ENCODE data around the gene GLYR1. TPM values are rescaled to one million over a fixed set of nuclear protein-coding genes. Genes with fewer than 3 reads are reported as not detected.

GLYR1 gene
- total and polyA plus RNA-seq, 10 of the 15 experiments (the other 5 are each of a cell fraction or from before 2014, with no cell fraction given) = 7.3 to 90.2 (median 57.2) TPM

GRCh38 chr16:4801051-4801961 lies 45.8 kb downstream of the GLYR1 start:
- no peaks in the 10 kb centered on the region for H4K20me1 ChIP-seq (ENCODE audit: control insufficient read depth, insufficient read depth)
- H3K4me3 ChIP-seq = peak overlapping the region; percentile 72
- no peak for FAIRE-seq
- ChIA-PET POLR2A (interaction anchor here (1.8 to 2.1 kb wide), 2 partner anchors 12 to 33 kb away, joined by 5 to 8 read pairs; no protein-coding TSS in a partner anchor), SMC1A (ENCODE audit: uncharacterized antibody, unreplicated experiment) (interaction anchor here (1.3 to 2.4 kb wide), 3 partner anchors 34 to 67 kb away, joined by 4 to 11 read pairs (median 4); partner anchors contain the start of genes ANKS3, DNAAF8 and ZNF500), CTCF (interaction anchor here (0.8 to 1.3 kb wide), 3 partner anchors 32 to 92 kb away, joined by 3 read pairs; partner anchors contain the start of genes ANKS3 and DNAAF8), RAD21 (ENCODE audit: unreplicated experiment) (interaction anchor here (2.8 kb wide), 1 partner anchor 67 kb away, joined by 18 read pairs; the partner anchor contains the start of genes ANKS3 and DNAAF8)
- no TSS peak for BruUV-seq (replicated peaks)
- peaks cover 20% of the 10 kb centered on the region for H3K4me1 ChIP-seq (ENCODE audit: control insufficient read depth, insufficient read depth, low read length)
- H3K4me2 ChIP-seq (ENCODE audit: control insufficient read depth, insufficient read depth) = peak overlapping the region; percentile 97
- intact Hi-C loops (cut with micrococcal nuclease; ENCODE audit: unreplicated experiment) (loop anchor here (10.0 kb wide), 2 partner anchors 153 to 187 kb away; partner anchors contain the start of genes SEC14L5 and UBALD1), in situ Hi-C loops (cut with MboI) (no loop called here)
- H3K79me2 ChIP-seq (ENCODE audit: control insufficient read depth, insufficient read depth, low read length) = no peaks in the 10 kb centered on the region
- no peak for ATAC-seq
- no peaks in the 10 kb centered on the region for H3K9me3 ChIP-seq (replicated peaks; ENCODE audit: control insufficient read depth, insufficient read depth, low read length)
- H3K9ac ChIP-seq (ENCODE audit: control insufficient read depth, insufficient read depth, low read length) = peak overlapping the region; percentile 59; the same call in 1 of the 2 replicates
- peak overlapping the region; percentile 60 for H3K27ac ChIP-seq (ENCODE audit: control insufficient read depth, insufficient read depth)
- WGBS (ENCODE audit: insufficient coverage, insufficient replicate concordance, low lambda C conversion rate, missing lambda C conversion rate) = 46% methylated on average over 20 of the region's 29 CpGs
- TF ChIP-seq MYC (IDR thresholded peaks at IDR 0.05; ENCODE audit: insufficient read depth, insufficient read length, insufficient replicate concordance, low read length, severe bottlenecking) (no peak), ATF3 (IDR thresholded peaks at IDR 0.05; ENCODE audit: borderline replicate concordance, extremely low read depth, low read depth, low read length) (no peak), SIX5 (IDR thresholded peaks at IDR 0.05; ENCODE audit: low read depth, low read length, severe bottlenecking) (no peak), BHLHE40 (IDR thresholded peaks at IDR 0.05; ENCODE audit: borderline replicate concordance in 1 of 2, low read depth in 2 of 2, low read length in 1 of 2) (no peak), CBFB (IDR thresholded peaks at IDR 0.05; ENCODE audit: low read depth) (no peak), CBX5 (IDR thresholded peaks at IDR 0.05; ENCODE audit: low read depth) (no peak), SMAD1 (IDR thresholded peaks at IDR 0.05; ENCODE audit: low read depth, partially characterized antibody) (no peak), MXI1 (IDR thresholded peaks at IDR 0.05; ENCODE audit: low read depth, low read length) (no peak), SIN3A (IDR thresholded peaks at IDR 0.05; ENCODE audit: low read depth, low read length) (no peak), CTCF (IDR thresholded peaks at IDR 0.05 in 2 of 3, conservative IDR thresholded peaks at IDR 0.05 in 1 of 3; ENCODE audit: control insufficient read depth in 2 of 3, extremely low read depth in 1 of 3, insufficient read depth in 1 of 3, low read depth in 3 of 3, low read length in 3 of 3) (no peak), NBN (IDR thresholded peaks at IDR 0.05) (no peak)
- peak overlapping the region; percentile 66 for H2AFZ ChIP-seq (ENCODE audit: control insufficient read depth, low read depth, low read length)
- no peak for DNase-seq (ENCODE audit: low read depth, low spot score)
- H3K27me3 ChIP-seq (replicated peaks in 1 of 2; ENCODE audit: control insufficient read depth in 2 of 2, insufficient read depth in 2 of 2, low read length in 1 of 2) = no peaks in the 10 kb centered on the region
- peaks cover 0 to 3% of the 10 kb centered on the region in 2 experiments for H3K36me3 ChIP-seq (ENCODE audit: control insufficient read depth in 2 of 2, insufficient read depth in 2 of 2, low read length in 1 of 2)
